Endothelial cell (in vitro differentiated cells): ENCODE measurements around the gene ZCCHC24. TPM values are rescaled to one million over a fixed set of nuclear protein-coding genes. Genes with fewer than 3 reads are reported as not detected.

Experiments
- DNase-seq: peaks from one replicate; pipeline ENCODE4 v3.0.0; 2021; ENCODE audit warnings: low spot score
- H3K27ac Mint-ChIP-seq: one replicate; pipeline ENCODE4 v1.8.0; 2021; ENCODE audit warnings: mixed read lengths, inconsistent platforms; ENCODE audit not compliant: unreplicated experiment
- H3K27me3 Mint-ChIP-seq: one replicate; pipeline ENCODE4 v1.8.0; 2021; ENCODE audit warnings: mild to moderate bottlenecking, moderate library complexity, mixed read lengths, inconsistent platforms; ENCODE audit not compliant: unreplicated experiment
- H3K36me3 Mint-ChIP-seq: one replicate; pipeline ENCODE4 v1.8.0; 2021; ENCODE audit warnings: mild to moderate bottlenecking, low read depth, mixed read lengths, inconsistent platforms; ENCODE audit not compliant: unreplicated experiment
- H3K4me1 Mint-ChIP-seq: one replicate; pipeline ENCODE4 v1.8.0; 2021; ENCODE audit warnings: mild to moderate bottlenecking, mixed read lengths, inconsistent platforms; ENCODE audit not compliant: unreplicated experiment
- H3K4me3 Mint-ChIP-seq: one replicate; pipeline ENCODE4 v1.8.0; 2021; ENCODE audit warnings: mild to moderate bottlenecking, mixed read lengths, inconsistent platforms; ENCODE audit not compliant: unreplicated experiment
- H3K9me3 Mint-ChIP-seq: one replicate; pipeline ENCODE4 v1.8.0; 2021; ENCODE audit warnings: mixed read lengths, inconsistent platforms; ENCODE audit not compliant: unreplicated experiment
- total RNA-seq: library from RNA; stranded (reverse); fragmentation: NEBNext Ultra II Directional; extraction: Animal tissue kit (Norgen Biotek cat#: 25700); gene quantifications from one replicate; pipeline ENCODE4 v1.2.1, GENCODE V29; 2021; ENCODE audit not compliant: unreplicated experiment
- TF ChIP-seq, protein P1 (sequence below): fragments of 200-600 bp; sonication (generic); IDR thresholded peaks from one replicate; pipeline ENCODE4 v1.5.0; 2021; ENCODE audit warnings: antibody characterized with exemption; ENCODE audit not compliant: unreplicated experiment

Gene ZCCHC24
- total RNA-seq, 1 donor from 2014 or later = 60.0 TPM

DNA sequence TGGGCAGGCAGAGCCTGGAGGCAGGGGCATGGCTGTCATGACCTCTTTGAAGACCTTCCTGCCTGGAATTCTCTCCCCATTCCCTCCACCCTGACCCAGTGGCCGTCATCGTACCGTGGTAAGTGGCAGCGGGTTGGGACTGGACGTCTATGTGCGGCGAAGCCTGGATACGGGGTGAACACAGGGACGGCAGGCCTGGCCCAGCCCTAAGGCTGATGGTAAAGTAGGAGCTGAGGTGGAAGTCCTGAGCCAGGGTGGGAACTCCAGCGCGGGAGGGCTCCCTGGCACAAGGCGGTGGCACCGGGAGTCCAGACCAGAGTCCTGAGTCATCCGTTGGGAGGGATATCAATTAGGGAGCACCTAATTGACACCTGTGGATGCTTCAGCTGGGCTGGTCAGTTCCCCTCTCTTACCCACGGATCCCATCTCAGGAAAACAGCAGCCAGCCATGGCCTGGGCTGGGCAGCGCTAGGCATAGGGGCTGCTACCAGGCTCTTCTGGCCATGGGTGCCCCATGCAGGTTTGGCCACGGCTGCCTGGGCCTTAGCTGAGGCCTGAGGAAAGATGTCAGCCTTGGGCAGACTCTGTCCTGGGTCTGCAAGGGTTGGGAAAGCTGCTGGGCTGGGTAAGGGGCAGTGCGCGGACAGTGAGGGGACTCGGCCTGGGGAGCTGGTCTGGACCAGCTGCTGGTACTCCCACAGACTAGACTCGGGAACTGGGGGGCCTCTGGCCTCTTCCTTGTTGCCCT lies 94.8 kb downstream of the ZCCHC24 start:
- no peak overlapping the region for H3K27ac Mint-ChIP-seq
- peaks cover 21% of the 10 kb centered on the region for H3K36me3 Mint-ChIP-seq
- H3K4me1 Mint-ChIP-seq = no peaks in the 10 kb centered on the region
- H3K27me3 Mint-ChIP-seq = peaks cover 2% of the 10 kb centered on the region
- TF ChIP-seq, protein P1, sequence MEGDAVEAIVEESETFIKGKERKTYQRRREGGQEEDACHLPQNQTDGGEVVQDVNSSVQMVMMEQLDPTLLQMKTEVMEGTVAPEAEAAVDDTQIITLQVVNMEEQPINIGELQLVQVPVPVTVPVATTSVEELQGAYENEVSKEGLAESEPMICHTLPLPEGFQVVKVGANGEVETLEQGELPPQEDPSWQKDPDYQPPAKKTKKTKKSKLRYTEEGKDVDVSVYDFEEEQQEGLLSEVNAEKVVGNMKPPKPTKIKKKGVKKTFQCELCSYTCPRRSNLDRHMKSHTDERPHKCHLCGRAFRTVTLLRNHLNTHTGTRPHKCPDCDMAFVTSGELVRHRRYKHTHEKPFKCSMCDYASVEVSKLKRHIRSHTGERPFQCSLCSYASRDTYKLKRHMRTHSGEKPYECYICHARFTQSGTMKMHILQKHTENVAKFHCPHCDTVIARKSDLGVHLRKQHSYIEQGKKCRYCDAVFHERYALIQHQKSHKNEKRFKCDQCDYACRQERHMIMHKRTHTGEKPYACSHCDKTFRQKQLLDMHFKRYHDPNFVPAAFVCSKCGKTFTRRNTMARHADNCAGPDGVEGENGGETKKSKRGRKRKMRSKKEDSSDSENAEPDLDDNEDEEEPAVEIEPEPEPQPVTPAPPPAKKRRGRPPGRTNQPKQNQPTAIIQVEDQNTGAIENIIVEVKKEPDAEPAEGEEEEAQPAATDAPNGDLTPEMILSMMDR = no peak
- no peak overlapping the region for H3K4me3 Mint-ChIP-seq
- no peaks in the 10 kb centered on the region for H3K9me3 Mint-ChIP-seq
- DNase-seq = no peak

DNA sequence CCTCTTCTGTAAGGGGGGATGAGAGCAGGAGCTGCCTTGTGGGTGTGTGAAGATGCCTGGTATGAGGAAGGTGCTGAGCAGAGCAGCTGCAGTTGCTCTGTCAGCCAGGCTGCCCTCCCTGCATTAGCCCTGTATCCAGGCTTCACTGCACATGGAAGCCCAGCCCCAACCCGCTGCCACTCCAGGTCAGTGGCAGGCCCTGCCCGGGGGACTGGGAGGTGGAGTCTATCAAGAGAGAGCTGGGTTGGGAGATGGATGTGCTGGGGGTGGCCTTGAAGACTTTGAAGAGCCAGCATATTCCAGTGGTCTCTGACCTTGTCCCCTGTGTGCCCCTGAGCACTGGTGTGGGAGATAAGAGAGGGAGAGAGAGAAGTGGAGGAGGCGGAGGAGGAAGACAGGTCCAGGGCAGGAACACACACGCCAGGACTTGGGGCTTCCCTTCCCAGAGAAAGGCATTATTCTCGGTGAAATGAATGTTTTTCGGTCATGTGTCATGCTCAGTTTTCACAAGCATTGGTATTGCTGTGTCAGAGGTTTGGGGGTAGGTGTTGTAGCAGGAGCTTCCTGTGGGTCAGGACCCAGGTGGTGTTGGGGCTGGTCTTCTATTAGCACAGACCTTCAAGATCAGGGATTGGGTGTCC lies 95.5 kb downstream of the ZCCHC24 start:
- Mint-ChIP-seq H3K27me3 (no peaks in the 10 kb centered on the region), H3K4me3 (no peak overlapping the region), H3K9me3 (no peaks in the 10 kb centered on the region), H3K27ac (peak overlapping the region; percentile 11), H3K4me1 (no peaks in the 10 kb centered on the region), H3K36me3 (peaks cover 21% of the 10 kb centered on the region)
- TF ChIP-seq, protein P1 = no peak
- no peak for DNase-seq

- Mint-ChIP-seq H3K27me3 (no peaks in the 10 kb centered on the region), H3K4me3 (no peak overlapping the region), H3K9me3 (no peaks in the 10 kb centered on the region), H3K4me1 (no peaks in the 10 kb centered on the region), H3K36me3 (peaks cover 21% of the 10 kb centered on the region), H3K27ac (no peak overlapping the region)
- TF ChIP-seq, protein P1 = no peak
- no peak for DNase-seq
These were observed 96.3 kb downstream of the ZCCHC24 start for GRCh38 chr10:79349072-79349491.

GRCh38 chr10:79348640-79348988 lies 96.8 kb downstream of the ZCCHC24 start:
- H3K4me1 Mint-ChIP-seq = no peaks in the 10 kb centered on the region
- DNase-seq = no peak
- H3K27me3 Mint-ChIP-seq = peaks cover 3% of the 10 kb centered on the region
- peak overlapping the region; percentile 62 for H3K4me3 Mint-ChIP-seq
- H3K36me3 Mint-ChIP-seq = peaks cover 17% of the 10 kb centered on the region
- no peaks in the 10 kb centered on the region for H3K9me3 Mint-ChIP-seq
- H3K27ac Mint-ChIP-seq = no peak overlapping the region
- TF ChIP-seq, protein P1 = no peak
